GM21825 (cell line): ENCODE measurements around the gene KIAA0319L.

Experiments
- ATAC-seq: cut with Tn5 transposase; IDR thresholded peaks from one replicate; pipeline ENCODE4 v1.9.1; 2021; ENCODE audit warnings: mild to moderate bottlenecking, moderate library complexity; ENCODE audit not compliant: unreplicated experiment

Gene KIAA0319L

DNA sequence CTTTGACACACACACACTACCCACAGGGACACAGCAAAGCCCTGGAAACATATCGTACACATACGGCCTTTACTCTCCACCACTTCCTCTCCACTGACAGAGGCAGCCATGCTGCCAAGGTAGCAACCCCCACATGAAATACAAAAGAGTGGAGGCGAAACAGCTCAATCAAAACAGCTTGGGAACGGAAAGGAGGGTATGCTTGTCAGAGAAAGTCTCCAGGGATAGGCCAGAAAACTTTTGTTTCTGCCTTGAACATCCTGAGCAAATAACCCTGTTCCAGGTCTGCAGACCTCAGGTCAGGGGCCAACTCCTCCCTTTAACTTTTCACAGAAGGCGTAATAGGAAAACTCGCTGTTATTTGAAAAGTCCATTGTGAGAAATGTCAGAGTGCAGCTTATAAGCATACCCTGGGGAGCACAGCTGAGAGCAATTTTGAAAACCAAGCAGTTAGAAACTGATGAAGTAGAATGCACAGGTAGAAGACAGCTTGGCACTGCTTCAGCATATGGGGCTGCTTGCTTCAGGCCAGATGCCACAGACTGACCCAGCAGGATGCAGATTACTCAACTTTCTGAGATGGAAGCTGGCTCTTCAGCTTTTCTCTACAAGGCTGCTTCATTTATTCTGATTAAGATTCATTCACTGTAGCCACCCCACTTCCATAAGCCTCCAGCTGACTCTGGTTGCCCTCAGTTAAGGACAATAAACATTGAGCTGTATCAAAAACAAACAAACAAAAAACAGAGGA is 18.0 kb downstream of the KIAA0319L start:
- peak; percentile 35 for ATAC-seq

- ATAC-seq: no peak
Observed at GRCh38 chr1:35537806-35538205, 19.4 kb downstream of the KIAA0319L start.

GRCh38 chr1:35536556-35537162 is 20.5 kb downstream of the KIAA0319L start:
- ATAC-seq: no peak

GRCh38 chr1:35535243-35535642 is 22.0 kb downstream of the KIAA0319L start:
- no peak for ATAC-seq

GRCh38 chr1:35533586-35533985 is 23.6 kb downstream of the KIAA0319L start:
- ATAC-seq: no peak

- no peak for ATAC-seq
Observed at GRCh38 chr1:35532497-35533223, 24.5 kb downstream of the KIAA0319L start.

GRCh38 chr1:35531368-35531767 is 25.8 kb downstream of the KIAA0319L start:
- no peak for ATAC-seq

DNA sequence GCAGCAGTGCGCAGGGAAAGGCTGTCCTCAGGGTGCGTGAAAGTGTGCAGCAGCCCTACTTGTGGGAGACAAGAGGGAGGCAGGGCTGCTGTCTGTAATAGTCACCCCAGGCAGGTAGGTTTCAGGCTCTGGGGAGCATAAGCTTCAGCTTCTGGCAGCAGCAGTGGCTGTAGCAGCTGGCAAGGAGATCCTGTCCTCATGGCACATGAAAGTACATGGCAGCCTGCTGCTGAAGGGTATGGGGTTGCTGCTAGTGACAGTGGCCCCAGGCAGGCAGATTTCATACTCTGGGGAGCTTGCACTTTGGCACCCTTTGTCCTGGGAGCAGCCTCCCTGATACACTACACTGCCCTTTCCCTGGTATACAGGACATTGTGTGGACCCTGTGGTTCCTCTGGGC is 26.3 kb downstream of the KIAA0319L start:
- ATAC-seq: no peak

DNA sequence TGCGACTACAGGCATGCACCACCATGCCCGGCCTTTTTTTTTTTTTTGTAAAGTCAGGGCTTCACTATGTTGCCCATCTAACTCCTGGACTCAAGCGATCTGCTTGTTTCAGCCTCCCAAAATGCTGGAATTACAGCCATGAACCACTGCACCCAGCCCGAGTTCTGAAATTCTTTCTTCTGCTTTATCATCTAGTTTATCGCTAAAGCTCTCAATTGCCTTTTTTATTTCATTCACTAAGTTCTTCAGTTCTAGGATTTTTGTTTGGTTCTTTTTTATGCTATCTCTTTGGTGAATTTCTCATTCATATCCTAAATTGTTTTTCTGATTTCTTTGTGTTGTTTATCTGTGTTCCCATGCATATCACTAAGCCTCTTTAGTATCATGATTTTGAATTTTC is 27.0 kb downstream of the KIAA0319L start:
- no peak for ATAC-seq

DNA sequence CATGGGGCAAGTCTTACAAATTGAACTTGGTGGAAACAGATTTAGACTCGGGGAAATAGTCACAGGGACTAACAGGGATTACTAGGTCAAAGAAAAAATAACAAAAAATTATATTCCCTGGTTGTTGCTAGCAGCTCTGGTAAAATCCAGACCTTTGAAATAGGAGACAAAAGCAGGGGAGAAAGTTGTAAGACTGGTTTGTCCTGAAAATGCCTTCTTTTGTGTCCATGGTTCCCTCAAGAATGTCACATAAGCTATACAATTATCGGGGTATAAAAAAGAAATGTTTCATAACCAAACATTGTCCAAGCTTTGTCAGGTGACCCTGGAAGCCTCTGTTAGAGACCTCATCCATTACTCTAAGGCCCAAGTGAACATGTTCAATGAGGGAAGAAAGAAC is 33.1 kb downstream of the KIAA0319L start:
- no peak for ATAC-seq

- no peak for ATAC-seq
Observed at GRCh38 chr1:35519432-35519831, 37.8 kb downstream of the KIAA0319L start.

DNA sequence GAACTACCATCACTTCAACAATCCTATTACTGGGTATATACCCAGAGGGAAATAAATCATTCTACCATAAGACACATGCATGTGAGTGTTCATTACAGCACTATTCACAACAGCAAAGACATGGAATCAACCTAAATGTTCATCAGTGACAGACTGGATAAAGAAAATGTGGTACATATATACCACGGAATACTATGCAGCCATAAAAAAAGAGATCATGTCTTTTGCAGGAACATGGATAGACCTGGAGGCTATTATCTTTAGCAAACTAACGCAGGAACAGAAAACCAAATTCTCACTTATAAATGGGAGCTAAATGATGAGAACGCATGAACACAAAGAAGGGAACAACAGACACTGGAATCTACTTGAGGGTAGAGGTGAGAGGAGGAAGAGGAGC is 39.0 kb downstream of the KIAA0319L start:
- ATAC-seq: no peak

- no peak for ATAC-seq
Observed at GRCh38 chr1:35511305-35511704, 45.9 kb downstream of the KIAA0319L start.

GRCh38 chr1:35509558-35509957 is 47.6 kb downstream of the KIAA0319L start:
- no peak for ATAC-seq

- ATAC-seq: no peak
Observed at GRCh38 chr1:35507947-35508346, 49.3 kb downstream of the KIAA0319L start.

DNA sequence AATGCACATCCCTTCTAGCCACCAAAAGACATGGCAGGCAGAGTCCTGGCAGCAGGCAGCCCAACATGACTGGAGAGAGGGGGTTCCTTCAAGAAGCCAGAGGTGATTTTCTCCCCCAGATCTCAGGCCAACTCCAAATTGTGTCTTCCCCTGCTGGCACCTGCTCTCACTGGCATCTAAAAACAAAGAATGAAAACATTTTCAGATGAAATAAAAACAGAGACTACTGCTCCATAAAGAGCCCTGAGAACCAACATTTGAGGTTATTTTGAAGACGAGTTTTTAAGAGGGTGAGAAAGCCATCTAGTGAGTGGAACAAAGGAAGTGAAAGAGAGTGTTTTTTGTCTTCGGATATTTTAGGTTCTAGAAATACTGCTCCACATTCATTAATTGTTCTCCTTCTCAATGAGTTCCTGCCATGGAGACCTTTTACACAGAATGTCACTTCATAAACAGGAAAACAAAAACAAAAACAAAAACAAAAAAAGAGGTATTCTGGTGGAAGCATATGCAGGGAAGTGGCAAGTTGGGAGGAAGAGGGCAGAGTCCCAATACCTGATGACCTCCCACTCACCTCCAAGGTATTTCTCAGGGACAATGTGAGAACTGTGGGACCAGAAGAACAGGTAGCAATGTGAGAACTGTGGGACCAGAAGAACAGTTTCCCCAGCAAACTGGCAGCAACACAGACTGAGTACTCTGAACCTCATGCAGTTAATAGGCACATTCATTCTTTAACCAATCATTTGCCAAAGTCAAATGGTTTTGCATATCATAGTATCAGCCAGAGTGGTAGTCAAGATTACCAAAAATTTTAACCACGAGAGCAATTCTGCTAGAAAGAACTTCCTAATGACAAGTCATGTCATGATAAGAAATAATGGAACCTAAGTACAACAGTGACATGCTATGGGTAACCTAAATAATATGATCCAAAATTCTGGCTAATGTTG is 50.0 kb downstream of the KIAA0319L start:
- ATAC-seq: no peak

- peak; percentile 51 for ATAC-seq
Observed at GRCh38 chr1:35505911-35506798, 51.0 kb downstream of the KIAA0319L start.

DNA sequence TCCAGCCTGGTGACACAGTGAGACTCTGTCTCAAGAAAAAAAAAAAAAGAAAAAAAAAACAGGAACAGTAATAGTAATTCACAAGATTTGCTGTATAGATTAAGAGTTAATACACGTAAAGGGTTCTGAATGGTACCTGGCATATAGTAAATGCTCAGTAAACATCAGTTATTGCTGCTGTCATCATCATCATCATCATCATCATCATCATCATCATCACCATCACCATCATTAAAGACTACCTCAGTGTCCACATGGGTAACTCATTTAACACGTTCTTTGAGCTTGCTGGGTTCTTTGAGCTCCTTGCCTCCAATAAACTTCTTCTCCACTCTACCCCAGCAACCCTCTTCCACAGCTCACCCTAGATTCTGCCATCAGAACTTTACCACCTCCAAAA is 55.0 kb downstream of the KIAA0319L start:
- no peak for ATAC-seq

- no peak for ATAC-seq
Observed at GRCh38 chr1:35500439-35500838, 56.8 kb downstream of the KIAA0319L start.

DNA sequence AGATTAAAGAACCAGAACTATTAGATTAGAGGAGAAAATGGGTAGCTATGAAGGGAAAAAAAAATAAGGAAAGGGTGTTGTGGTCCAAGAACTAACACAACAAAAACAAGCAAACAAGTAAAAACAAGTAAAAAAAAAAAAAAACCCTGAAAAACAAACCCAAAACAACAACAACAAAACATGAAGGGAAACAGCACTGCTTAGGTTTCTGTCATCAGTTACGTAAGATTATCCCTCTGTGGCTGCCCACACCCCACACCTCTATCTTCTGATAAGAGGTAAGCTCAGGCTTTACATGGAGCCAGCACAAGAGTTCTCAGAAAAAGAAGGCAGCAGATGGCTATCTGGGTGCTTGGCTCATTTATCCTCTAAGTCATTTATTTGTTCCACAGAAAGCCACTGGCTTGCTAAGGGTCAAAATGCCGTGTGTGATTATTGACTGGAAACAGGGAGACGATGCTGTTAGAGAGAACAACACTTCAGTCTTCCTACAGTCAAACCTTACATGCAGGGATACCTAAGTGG is 57.5 kb downstream of the KIAA0319L start:
- no peak for ATAC-seq
